Left lobe of liver (tissue), 2 donors: ENCODE results near the gene NOD1. TPM values are rescaled to one million over a fixed set of nuclear protein-coding genes. Genes with fewer than 3 reads are reported as not detected.
"Not testable (repeated sequence)": the region's sequence is repeated elsewhere in the genome, so short reads cannot be mapped to it uniquely, and the experiment has no call there.

Experiments
- ATAC-seq: fragments of 200-7000 bp; cut with Tn5 transposase; one replicate; pipeline ENCODE4 v1.9.1; 2020; ENCODE audit warnings: mild to moderate bottlenecking, moderate library complexity
- DNase-seq: peaks from one replicate; pipeline ENCODE4 v3.0.0-alpha.2; 2020; ENCODE audit warnings: low spot score
- total RNA-seq: library from RNA; stranded (reverse); gene quantifications from one replicate; pipeline ENCODE4 v1.2.1, GENCODE V29; 2021
- donor health status: DM: no; HTN: no; CAD: no; lungs with moderate emphysema.
- donor health status: DM: no; HTN: yes; CAD: no.

Gene NOD1
- total RNA-seq, 1 donor from 2014 or later = 1.8 TPM

- DNase-seq = no peak
- no peak for ATAC-seq
Observed at GRCh38 chr7:30505174-30505697, 26.7 kb upstream of the NOD1 start.

- ATAC-seq (peak; percentile 95), DNase-seq (peak; percentile 99)
Observed at GRCh38 chr7:30504301-30505173, 26.0 kb upstream of the NOD1 start, which contains the start of gene GGCT. Gene GGCT (minus strand): TSS chr7:30504829. CDS start chr7:30504709, 120 bp downstream.

- DNase-seq (no peak), ATAC-seq (no peak)
Observed at GRCh38 chr7:30503274-30504212, 25.0 kb upstream of the NOD1 start.

- ATAC-seq (no peak), DNase-seq (no peak)
Observed at GRCh38 chr7:30502470-30503251, 24.1 kb upstream of the NOD1 start.

GRCh38 chr7:30501264-30501663, 22.7 kb upstream of the NOD1 start:
- ATAC-seq = no peak

GRCh38 chr7:30493228-30493627, 14.6 kb upstream of the NOD1 start:
- ATAC-seq (peak; percentile 53), DNase-seq (no peak)

More at GRCh38 chr7:30501264-30501663, 22.7 kb upstream of the NOD1 start:
- no peak for DNase-seq

- no peak for DNase-seq
- no peak for ATAC-seq
Observed at GRCh38 chr7:30491417-30491816, 12.8 kb upstream of the NOD1 start.

GRCh38 chr7:30487371-30487770, 8.8 kb upstream of the NOD1 start:
- DNase-seq (no peak), ATAC-seq (no peak)

- ATAC-seq = no peak
- DNase-seq = no peak
Observed at GRCh38 chr7:30485667-30486066, 7.1 kb upstream of the NOD1 start.

- ATAC-seq = not testable (repeated sequence)
- peak; percentile 39 for DNase-seq
Observed at GRCh38 chr7:30481416-30481815, 2.8 kb upstream of the NOD1 start.

- peak; percentile 37 for ATAC-seq
Observed at GRCh38 chr7:30479202-30480120, 877 bp upstream of the NOD1 start.

GRCh38 chr7:30476459-30477145, 2.0 kb downstream of the NOD1 start:
- no peak for ATAC-seq
- DNase-seq = peak; percentile 15

More at GRCh38 chr7:30479202-30480120, 877 bp upstream of the NOD1 start:
- DNase-seq = peak; percentile 45

- ATAC-seq (peak; percentile 15), DNase-seq (peak; percentile 41)
Observed at GRCh38 chr7:30475580-30475979, 3.0 kb downstream of the NOD1 start.

- no peak for DNase-seq
- no peak for ATAC-seq
Observed at GRCh38 chr7:30474893-30475292, 3.7 kb downstream of the NOD1 start.

- ATAC-seq (no peak), DNase-seq (peak; percentile 28)
Observed at GRCh38 chr7:30474485-30474884, 4.1 kb downstream of the NOD1 start.

GRCh38 chr7:30473903-30474302, 4.7 kb downstream of the NOD1 start:
- DNase-seq (no peak), ATAC-seq (no peak)

- DNase-seq (no peak), ATAC-seq (no peak)
Observed at GRCh38 chr7:30472784-30473775, 5.5 kb downstream of the NOD1 start.
